IMR-90 (cell line): ENCODE measurements around the gene FBN1. TPM values are rescaled to one million over a fixed set of nuclear protein-coding genes. Genes with fewer than 3 reads are reported as not detected.

Experiments used
- ATAC-seq: fragments of 200-7000 bp; cut with Tn5 transposase; 2 replicates; pipeline ENCODE4 v1.9.1; 2020; ENCODE audit warnings: low read depth, mild to moderate bottlenecking, moderate library complexity
- BruUV-seq: library from RNA; stranded (reverse); fragments of 400-500 nt; replicated peaks from 2 replicates; lab custom pipeline; 2021; lab: Mats Ljungman, UMichigan
- CTCF ChIA-PET: fragments of 300-600 bp; formaldehyde crosslinking; extraction: SDS; loops from one replicate; lab custom pipeline; 2021; ENCODE audit warnings: antibody characterized with exemption; lab: Yijun Ruan, JAX
- POLR2A ChIA-PET: fragments of 300-600 bp; sonication (Branson Sonifier 250); formaldehyde crosslinking; loops from one replicate; lab custom pipeline; 2022; ENCODE audit warnings: antibody characterized with exemption; ENCODE audit not compliant: unreplicated experiment; lab: Charles Lee
- DNase-seq: peaks from one replicate; pipeline ENCODE4 v3.0.0; 2013
- H2AFZ ChIP-seq: replicated peaks from 2 replicates; pipeline ENCODE3; 2013; ENCODE audit warnings: low read length, mild to moderate bottlenecking; ENCODE audit not compliant: poor library complexity
- H2AK5ac ChIP-seq: 2 replicates; pipeline ENCODE4 v1.6.1; 2013; ENCODE audit warnings: low read depth, low read length, inconsistent platforms
- H2AK9ac ChIP-seq: replicated peaks from 2 replicates; pipeline ENCODE3; 2013; ENCODE audit warnings: mild to moderate bottlenecking, low read depth, low read length, moderate library complexity; ENCODE audit not compliant: poor library complexity
- H2BK120ac ChIP-seq: 2 replicates; pipeline ENCODE4 v1.6.1; 2013; ENCODE audit warnings: low read depth, low read length, inconsistent platforms
- H2BK15ac ChIP-seq: 3 replicates; pipeline ENCODE4 v1.6.1; 2013; ENCODE audit warnings: low read depth, low read length, inconsistent platforms
- H2BK20ac ChIP-seq: 2 replicates; pipeline ENCODE4 v1.6.1; 2013; ENCODE audit warnings: low read depth, mild to moderate bottlenecking, inconsistent platforms, low read length, moderate library complexity
- H2BK5ac ChIP-seq: 2 replicates; pipeline ENCODE4 v1.6.1; 2013; ENCODE audit warnings: mild to moderate bottlenecking, low read depth, low read length, inconsistent platforms; ENCODE audit not compliant: poor library complexity, severe bottlenecking
- H3K14ac ChIP-seq: replicated peaks from 2 replicates; pipeline ENCODE4 v1.6.1; 2013; ENCODE audit warnings: low read depth, low read length, inconsistent platforms
- H3K18ac ChIP-seq: 2 replicates; pipeline ENCODE4 v1.6.1; 2013; ENCODE audit warnings: low read depth, low read length, control low read depth
- H3K23ac ChIP-seq: 2 replicates; pipeline ENCODE4 v1.6.1; 2013; ENCODE audit warnings: low read depth, low read length, inconsistent platforms
- H3K27ac ChIP-seq: 2 replicates; pipeline ENCODE4 v1.5.1; 2013; ENCODE audit warnings: mild to moderate bottlenecking, control low read depth, low read length; ENCODE audit not compliant: insufficient read depth
- H3K27me3 ChIP-seq: 2 replicates; pipeline ENCODE4 v1.6.1; 2013; ENCODE audit warnings: low read length; ENCODE audit not compliant: control insufficient read depth, insufficient read depth
- H3K36me3 ChIP-seq: 2 replicates; pipeline ENCODE4 v1.6.1; 2013; ENCODE audit warnings: low read length, mixed read lengths; ENCODE audit not compliant: control insufficient read depth, insufficient read depth
- H3K4ac ChIP-seq: 2 replicates; pipeline ENCODE4 v1.6.1; 2013; ENCODE audit warnings: low read depth, low read length, inconsistent platforms
- H3K4me1 ChIP-seq: 2 replicates; pipeline ENCODE4 v1.6.1; 2013; ENCODE audit warnings: low read length, mixed read lengths; ENCODE audit not compliant: control insufficient read depth, insufficient read depth
- H3K4me2 ChIP-seq: 2 replicates; pipeline ENCODE4 v1.6.1; 2013; ENCODE audit warnings: low read depth, mild to moderate bottlenecking, control low read depth, low read length, moderate library complexity
- H3K4me3 ChIP-seq: 2 replicates; pipeline ENCODE4 v1.5.1; 2013; ENCODE audit warnings: low read depth, mild to moderate bottlenecking, control low read depth, low read length, moderate library complexity; ENCODE audit not compliant: insufficient read depth
- H3K56ac ChIP-seq: 2 replicates; pipeline ENCODE4 v1.6.1; 2013; ENCODE audit warnings: low read length, inconsistent platforms; ENCODE audit not compliant: insufficient read depth; ENCODE audit errors: extremely low read depth
- H3K79me1 ChIP-seq, 2 experiments: 2 replicates each; pipeline ENCODE4 v1.6.1; 2013; ENCODE audit warnings: low read length in 2 of 2, inconsistent platforms in 1 of 2, low read depth in 1 of 2
- H3K9ac ChIP-seq: 2 replicates; pipeline ENCODE4 v1.6.1; 2013; ENCODE audit warnings: low read depth, low read length, control low read depth
- H3K9me1 ChIP-seq: 2 replicates; pipeline ENCODE4 v1.6.1; 2013; ENCODE audit warnings: low read length, inconsistent platforms; ENCODE audit not compliant: insufficient read depth
- H3K9me3 ChIP-seq: 2 replicates; pipeline ENCODE4 v1.6.1; 2013; ENCODE audit warnings: low read length; ENCODE audit not compliant: control insufficient read depth, insufficient read depth
- H4K20me1 ChIP-seq: 2 replicates; pipeline ENCODE4 v1.6.1; 2013; ENCODE audit warnings: low read length, inconsistent platforms; ENCODE audit not compliant: insufficient read depth
- H4K5ac ChIP-seq: 2 replicates; pipeline ENCODE4 v1.6.1; 2013; ENCODE audit warnings: mild to moderate bottlenecking, low read depth, low read length, control low read depth
- H4K8ac ChIP-seq, 2 experiments: 2 replicates each; pipeline ENCODE4 v1.6.1; 2013; ENCODE audit warnings: low read depth in 2 of 2, low read length in 2 of 2, control low read depth in 1 of 2, inconsistent platforms in 1 of 2
- H4K91ac ChIP-seq: 2 replicates; pipeline ENCODE4 v1.6.1; 2013; ENCODE audit warnings: low read depth, low read length, inconsistent platforms; ENCODE audit not compliant: insufficient read depth
- CEBPB ChIP-seq: IDR thresholded peaks from 2 replicates; pipeline ENCODE4 v1.6.1; 2012; ENCODE audit warnings: low read depth, low read length, improper control_type of control experiment
- MAFK ChIP-seq: IDR thresholded peaks from 2 replicates; pipeline ENCODE4 v1.6.1; 2012; ENCODE audit warnings: low read depth, low read length, improper control_type of control experiment
- MAZ ChIP-seq: IDR thresholded peaks from 2 replicates; pipeline ENCODE4 v1.6.1; 2012; ENCODE audit warnings: low read depth, mild to moderate bottlenecking, low read length, improper control_type of control experiment, moderate library complexity, borderline replicate concordance
- MXI1 ChIP-seq: IDR thresholded peaks from 2 replicates; pipeline ENCODE4 v1.6.1; 2012; ENCODE audit warnings: low read depth, mild to moderate bottlenecking, low read length, moderate library complexity, borderline replicate concordance
- POLR2A ChIP-seq: IDR thresholded peaks from 2 replicates; pipeline ENCODE4 v1.6.1; 2012; ENCODE audit warnings: mild to moderate bottlenecking, low read depth, low read length
- RAD21 ChIP-seq: IDR thresholded peaks from 2 replicates; pipeline ENCODE4 v1.6.1; 2012; ENCODE audit warnings: low read length, improper control_type of control experiment
- RCOR1 ChIP-seq: IDR thresholded peaks from 2 replicates; pipeline ENCODE4 v1.6.1; 2012; ENCODE audit warnings: mild to moderate bottlenecking, low read length, improper control_type of control experiment; ENCODE audit not compliant: insufficient replicate concordance
- RFX5 ChIP-seq: IDR thresholded peaks from 2 replicates; pipeline ENCODE4 v1.8.0; 2012; ENCODE audit warnings: low read depth, mild to moderate bottlenecking, low read length, moderate library complexity
- WGBS, 2 experiments: methylation state at CpG; one replicate each; pipeline versions ENCODE4 v1.1.5 to v1.1.7; 2013; ENCODE audit warnings: missing lambda C conversion rate in 2 of 2; ENCODE audit not compliant: insufficient read length in 1 of 2; ENCODE audit errors: extremely low coverage in 2 of 2; 5-methylcytosine and 5-hydroxymethylcytosine counted together
- dilution Hi-C: fragments of 300-500 bp; cut with HindIII; formaldehyde crosslinking; loops from one replicate; pipeline ENCODE4 v1.14.3; 2018; ENCODE audit warnings: low sequenced_read_pairs; ENCODE audit not compliant: unreplicated experiment
- in situ Hi-C: fragments of 300-500 bp; cut with MboI; formaldehyde crosslinking; loops from 3 replicates; pipeline ENCODE4 v1.14.3; 2019; ENCODE audit warnings: low sequenced_read_pairs, inconsistent platforms, mixed read lengths
- intact Hi-C: fragments of 100-400 bp; cut with micrococcal nuclease; formaldehyde crosslinking; loops from 2 replicates; pipeline ENCODE4 v1.10.0; 2022
- polyA plus RNA-seq, 3 experiments: library from polyadenylated mRNA; depleted of rRNA; stranded (reverse); fragments of >200 nt; gene quantifications; 2 replicates each; pipeline ENCODE4 v1.2.3, GENCODE V29; 2012; ENCODE audit warnings: low replicate concordance in 1 of 3
- total RNA-seq: library from RNA; depleted of rRNA; stranded (reverse); fragments of >200 nt; gene quantifications from 2 replicates; pipeline ENCODE4 v1.2.3, GENCODE V29; 2012
- TF ChIP-seq, protein P1 (sequence below): fragments of 150-350 bp; IDR thresholded peaks from 2 replicates; pipeline ENCODE4 v1.6.1; 2016; ENCODE audit warnings: low read depth, mild to moderate bottlenecking, low read length, moderate library complexity, borderline replicate concordance
- TF ChIP-seq, protein P2 (sequence below): conservative IDR thresholded peaks from 2 replicates; pipeline ENCODE4 v1.5.1; 2012; ENCODE audit warnings: mild to moderate bottlenecking, low read depth, low read length, improper control_type of control experiment

The FBN1 gene
- total and polyA plus RNA-seq, 2 of the 4 experiments (the other 2 are of a cell fraction), result 134 to 283 TPM

DNA sequence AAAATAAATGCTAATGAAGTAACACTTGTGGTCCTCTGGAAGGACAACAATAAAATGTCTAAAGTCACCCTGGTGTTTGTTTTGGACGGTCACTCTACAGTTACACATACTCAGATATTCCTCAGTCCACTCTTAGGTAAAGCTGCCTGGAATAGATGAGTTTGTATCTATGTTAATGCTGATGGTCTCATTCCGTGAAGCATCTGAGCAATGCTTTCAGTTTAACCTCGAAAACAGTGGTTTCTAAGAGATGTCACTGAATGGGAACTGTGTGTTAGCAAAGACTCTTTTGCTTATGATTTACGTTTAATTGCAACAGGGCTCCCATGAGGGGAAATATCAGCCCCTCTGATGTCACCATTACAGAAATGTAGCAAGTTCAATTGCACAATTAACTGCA is 49.1 kb downstream of the FBN1 start:
- peaks cover 31% of the 10 kb centered on the region for H3K36me3 ChIP-seq
- no peaks in the 10 kb centered on the region for H3K27me3 ChIP-seq
- DNase-seq, result no peak
- peaks cover 20% of the 10 kb centered on the region for H3K9me1 ChIP-seq
- H3K9ac ChIP-seq, result no peak overlapping the region
- H4K5ac ChIP-seq, result no peak overlapping the region
- H4K8ac ChIP-seq, result no peak overlapping the region
- H3K79me1 ChIP-seq, result peaks cover 38 to 67% of the 10 kb centered on the region in 2 experiments
- H3K18ac ChIP-seq, result no peak overlapping the region
- H4K20me1 ChIP-seq, result 0 out of 2 replicates have a peak, but pooled peaks cover 5% of the 10 kb centered on the region
- H3K4ac ChIP-seq, result no peak overlapping the region
- no peak for ATAC-seq
- dilution Hi-C loops, result no loop called here
- WGBS, 2 experiments, result 100% methylated on average over 2 of the region's 4 CpGs; no CpG with 5 or more reads in 1 of the 2 experiments
- H2BK20ac ChIP-seq, result no peak overlapping the region
- ChIA-PET CTCF (no interaction called here), POLR2A (no interaction called here)
- no peak overlapping the region for H2AFZ ChIP-seq
- H2BK120ac ChIP-seq, result no peak overlapping the region
- H2AK5ac ChIP-seq, result no peak overlapping the region
- BruUV-seq, result no TSS peak
- H3K23ac ChIP-seq, result no peak overlapping the region
- H2BK15ac ChIP-seq, result no peak overlapping the region
- no peak overlapping the region for H3K14ac ChIP-seq
- H3K4me1 ChIP-seq, result peaks cover 9% of the 10 kb centered on the region
- H4K91ac ChIP-seq, result no peak overlapping the region
- TF ChIP-seq POLR2A (no peak), MAFK (no peak), RCOR1 (no peak), MXI1 (no peak), CEBPB (no peak), RFX5 (no peak), RAD21 (no peak), MAZ (no peak)
- TF ChIP-seq, protein P1, sequence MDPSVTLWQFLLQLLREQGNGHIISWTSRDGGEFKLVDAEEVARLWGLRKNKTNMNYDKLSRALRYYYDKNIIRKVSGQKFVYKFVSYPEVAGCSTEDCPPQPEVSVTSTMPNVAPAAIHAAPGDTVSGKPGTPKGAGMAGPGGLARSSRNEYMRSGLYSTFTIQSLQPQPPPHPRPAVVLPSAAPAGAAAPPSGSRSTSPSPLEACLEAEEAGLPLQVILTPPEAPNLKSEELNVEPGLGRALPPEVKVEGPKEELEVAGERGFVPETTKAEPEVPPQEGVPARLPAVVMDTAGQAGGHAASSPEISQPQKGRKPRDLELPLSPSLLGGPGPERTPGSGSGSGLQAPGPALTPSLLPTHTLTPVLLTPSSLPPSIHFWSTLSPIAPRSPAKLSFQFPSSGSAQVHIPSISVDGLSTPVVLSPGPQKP, result no peak
- TF ChIP-seq, protein P2, sequence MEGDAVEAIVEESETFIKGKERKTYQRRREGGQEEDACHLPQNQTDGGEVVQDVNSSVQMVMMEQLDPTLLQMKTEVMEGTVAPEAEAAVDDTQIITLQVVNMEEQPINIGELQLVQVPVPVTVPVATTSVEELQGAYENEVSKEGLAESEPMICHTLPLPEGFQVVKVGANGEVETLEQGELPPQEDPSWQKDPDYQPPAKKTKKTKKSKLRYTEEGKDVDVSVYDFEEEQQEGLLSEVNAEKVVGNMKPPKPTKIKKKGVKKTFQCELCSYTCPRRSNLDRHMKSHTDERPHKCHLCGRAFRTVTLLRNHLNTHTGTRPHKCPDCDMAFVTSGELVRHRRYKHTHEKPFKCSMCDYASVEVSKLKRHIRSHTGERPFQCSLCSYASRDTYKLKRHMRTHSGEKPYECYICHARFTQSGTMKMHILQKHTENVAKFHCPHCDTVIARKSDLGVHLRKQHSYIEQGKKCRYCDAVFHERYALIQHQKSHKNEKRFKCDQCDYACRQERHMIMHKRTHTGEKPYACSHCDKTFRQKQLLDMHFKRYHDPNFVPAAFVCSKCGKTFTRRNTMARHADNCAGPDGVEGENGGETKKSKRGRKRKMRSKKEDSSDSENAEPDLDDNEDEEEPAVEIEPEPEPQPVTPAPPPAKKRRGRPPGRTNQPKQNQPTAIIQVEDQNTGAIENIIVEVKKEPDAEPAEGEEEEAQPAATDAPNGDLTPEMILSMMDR, result no peak
- in situ Hi-C loops, result no loop called here
- no peak overlapping the region for H3K27ac ChIP-seq
- H2BK5ac ChIP-seq, result no peak overlapping the region
- no peak overlapping the region for H3K4me2 ChIP-seq
- H3K9me3 ChIP-seq, result no peaks in the 10 kb centered on the region
- H3K56ac ChIP-seq, result no peak overlapping the region
- no peak overlapping the region for H3K4me3 ChIP-seq
- intact Hi-C loops, result no loop called here
- no peak overlapping the region for H2AK9ac ChIP-seq
